ENCODE results near the gene KCND3. TPM values are rescaled to one million over a fixed set of nuclear protein-coding genes. Genes with fewer than 3 reads are reported as not detected.
"Not testable (repeated sequence)": the region's sequence is repeated elsewhere in the genome, so short reads cannot be mapped to it uniquely, and the experiment has no call there.

KCND3 gene
- total RNA-seq, 1 donor from 2014 or later: 0.31 TPM

GRCh38 chr1:111801071-111801850 lies 188.2 kb downstream of the KCND3 start:
- TF ChIP-seq, protein P1, sequence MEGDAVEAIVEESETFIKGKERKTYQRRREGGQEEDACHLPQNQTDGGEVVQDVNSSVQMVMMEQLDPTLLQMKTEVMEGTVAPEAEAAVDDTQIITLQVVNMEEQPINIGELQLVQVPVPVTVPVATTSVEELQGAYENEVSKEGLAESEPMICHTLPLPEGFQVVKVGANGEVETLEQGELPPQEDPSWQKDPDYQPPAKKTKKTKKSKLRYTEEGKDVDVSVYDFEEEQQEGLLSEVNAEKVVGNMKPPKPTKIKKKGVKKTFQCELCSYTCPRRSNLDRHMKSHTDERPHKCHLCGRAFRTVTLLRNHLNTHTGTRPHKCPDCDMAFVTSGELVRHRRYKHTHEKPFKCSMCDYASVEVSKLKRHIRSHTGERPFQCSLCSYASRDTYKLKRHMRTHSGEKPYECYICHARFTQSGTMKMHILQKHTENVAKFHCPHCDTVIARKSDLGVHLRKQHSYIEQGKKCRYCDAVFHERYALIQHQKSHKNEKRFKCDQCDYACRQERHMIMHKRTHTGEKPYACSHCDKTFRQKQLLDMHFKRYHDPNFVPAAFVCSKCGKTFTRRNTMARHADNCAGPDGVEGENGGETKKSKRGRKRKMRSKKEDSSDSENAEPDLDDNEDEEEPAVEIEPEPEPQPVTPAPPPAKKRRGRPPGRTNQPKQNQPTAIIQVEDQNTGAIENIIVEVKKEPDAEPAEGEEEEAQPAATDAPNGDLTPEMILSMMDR (IDR thresholded peaks at IDR 0.05; ENCODE audit: unreplicated experiment): no peak
- Mint-ChIP-seq H3K27ac (no peak overlapping the region), H3K27me3 (ENCODE audit: low read depth) (peaks cover 10% of the 10 kb centered on the region), H3K4me3 (no peak overlapping the region), H3K36me3 (no peaks in the 10 kb centered on the region), H3K4me1 (no peaks in the 10 kb centered on the region), H3K9me3 (no peaks in the 10 kb centered on the region)
- no peak for DNase-seq (ENCODE audit: low spot score in 2 of 2, unreplicated experiment in 2 of 2)

DNA sequence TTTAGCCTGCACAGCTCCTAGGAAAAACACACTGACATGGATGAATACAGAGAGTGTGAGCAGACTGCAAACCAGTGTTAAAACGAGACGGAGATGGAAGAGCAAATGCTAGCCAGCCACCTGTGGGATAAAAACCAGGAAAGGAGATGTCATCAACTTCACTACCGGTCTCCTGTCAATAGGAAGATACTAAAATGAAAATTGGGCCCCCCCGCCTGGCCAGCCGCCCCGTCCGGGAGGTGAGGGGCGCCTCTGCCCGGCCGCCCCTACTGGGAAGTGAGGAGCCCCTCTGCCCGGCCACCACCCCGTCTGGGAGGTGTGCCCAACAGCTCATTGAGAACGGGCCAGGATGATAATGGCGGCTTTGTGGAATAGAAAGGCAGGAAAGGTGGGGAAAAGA lies 189.7 kb downstream of the KCND3 start:
- H3K9me3 Mint-ChIP-seq; DNase-seq (ENCODE audit: low spot score in 2 of 2, unreplicated experiment in 2 of 2); H3K4me3 Mint-ChIP-seq; H3K4me1 Mint-ChIP-seq; H3K27ac Mint-ChIP-seq; H3K36me3 Mint-ChIP-seq: not testable (repeated sequence)
- peaks cover 10% of the 10 kb centered on the region for H3K27me3 Mint-ChIP-seq (ENCODE audit: low read depth)

- TF ChIP-seq, protein P1 (IDR thresholded peaks at IDR 0.05; ENCODE audit: unreplicated experiment): no peak
- Mint-ChIP-seq H3K4me3 (no peak overlapping the region), H3K4me1 (no peaks in the 10 kb centered on the region), H3K27me3 (ENCODE audit: low read depth) (peaks cover 7% of the 10 kb centered on the region), H3K36me3 (no peaks in the 10 kb centered on the region), H3K9me3 (no peaks in the 10 kb centered on the region), H3K27ac (no peak overlapping the region)
- DNase-seq (ENCODE audit: low spot score in 2 of 2, unreplicated experiment in 2 of 2): no peak
These were observed 190.9 kb downstream of the KCND3 start for GRCh38 chr1:111798580-111798979.

DNA sequence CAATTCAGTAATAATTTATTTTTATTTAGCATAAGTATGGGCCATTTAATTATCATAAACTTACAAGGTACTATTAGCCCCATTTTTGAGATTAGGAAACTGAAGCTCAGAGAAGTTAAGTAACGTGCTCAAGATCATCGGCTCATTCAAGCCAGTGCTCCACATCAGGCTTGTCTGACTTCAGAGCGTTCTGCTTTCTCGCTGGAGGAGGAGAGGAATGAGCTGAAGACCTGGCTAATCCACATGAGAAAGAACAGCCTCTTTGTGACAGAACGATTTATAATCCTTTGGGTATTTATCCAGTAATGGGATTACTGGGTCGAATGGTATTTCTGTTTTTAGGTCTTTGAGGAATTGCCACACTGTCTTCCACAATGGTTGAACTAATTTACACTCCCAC lies 194.1 kb downstream of the KCND3 start:
- Mint-ChIP-seq H3K27ac (no peak overlapping the region), H3K9me3 (no peaks in the 10 kb centered on the region), H3K4me3 (no peak overlapping the region), H3K27me3 (ENCODE audit: low read depth) (peaks cover 31% of the 10 kb centered on the region), H3K4me1 (no peaks in the 10 kb centered on the region), H3K36me3 (no peaks in the 10 kb centered on the region)
- no peak for DNase-seq (ENCODE audit: low spot score in 2 of 2, unreplicated experiment in 2 of 2)
- TF ChIP-seq, protein P1 (IDR thresholded peaks at IDR 0.05; ENCODE audit: unreplicated experiment): no peak

GRCh38 chr1:111793923-111794322 lies 195.5 kb downstream of the KCND3 start:
- no peaks in the 10 kb centered on the region for H3K36me3 Mint-ChIP-seq
- no peaks in the 10 kb centered on the region for H3K4me1 Mint-ChIP-seq
- H3K9me3 Mint-ChIP-seq: no peaks in the 10 kb centered on the region
- DNase-seq (ENCODE audit: low spot score in 2 of 2, unreplicated experiment in 2 of 2): no peak
- no peak overlapping the region for H3K27ac Mint-ChIP-seq
- peaks cover 36% of the 10 kb centered on the region for H3K27me3 Mint-ChIP-seq (ENCODE audit: low read depth)
- no peak overlapping the region for H3K4me3 Mint-ChIP-seq
- TF ChIP-seq, protein P1 (IDR thresholded peaks at IDR 0.05; ENCODE audit: unreplicated experiment): no peak

GRCh38 chr1:111792249-111792648 lies 197.2 kb downstream of the KCND3 start:
- H3K27me3 Mint-ChIP-seq (ENCODE audit: low read depth): peaks cover 40% of the 10 kb centered on the region
- DNase-seq (ENCODE audit: low spot score in 2 of 2, unreplicated experiment in 2 of 2): no peak
- no peaks in the 10 kb centered on the region for H3K4me1 Mint-ChIP-seq
- H3K27ac Mint-ChIP-seq: no peak overlapping the region
- H3K9me3 Mint-ChIP-seq: no peaks in the 10 kb centered on the region
- H3K36me3 Mint-ChIP-seq: no peaks in the 10 kb centered on the region
- H3K4me3 Mint-ChIP-seq: no peak overlapping the region
- TF ChIP-seq, protein P1 (IDR thresholded peaks at IDR 0.05; ENCODE audit: unreplicated experiment): no peak
